Endothelial cell of umbilical vein (primary cell): ENCODE results near the gene L3MBTL4. TPM values are rescaled to one million over a fixed set of nuclear protein-coding genes. Genes with fewer than 3 reads are reported as not detected.

ENCODE experiments used
- BruUV-seq: library from RNA; stranded (reverse); fragments of 400-500 nt; replicated peaks from 2 replicates; lab custom pipeline; 2021; lab: Mats Ljungman, UMichigan
- CTCF ChIA-PET: fragments of 300-600, 350-600 bp; sonication (Branson Sonifier 250); formaldehyde crosslinking; loops from one replicate; lab custom pipeline; 2021; ENCODE audit warnings: antibody characterized with exemption, inconsistent platforms; lab: Charles Lee
- POLR2A ChIA-PET: fragments of 300-600, 350-600 bp; sonication (Branson Sonifier 250); formaldehyde crosslinking; loops from one replicate; lab custom pipeline; 2021; ENCODE audit warnings: antibody characterized with exemption, inconsistent platforms; lab: Charles Lee
- DNase-seq: peaks from one replicate; pipeline ENCODE4 v3.0.0-alpha.2; 2011; ENCODE audit warnings: low read depth, low spot score
- FAIRE-seq: peaks from 2 replicates; lab custom pipeline; 2011; peaks lifted over from hg19 to GRCh38; lab: Jason Lieb, UNC
- H2AFZ ChIP-seq: 2 replicates; pipeline ENCODE4 v1.6.0; 2012; ENCODE audit warnings: low read depth, low read length, control low read depth, inconsistent platforms
- H3K27ac ChIP-seq: 2 replicates; pipeline ENCODE4 v1.5.1; 2011; ENCODE audit warnings: low read depth, mild to moderate bottlenecking, control low read depth, low read length, moderate library complexity; ENCODE audit not compliant: insufficient read depth
- H3K27me3 ChIP-seq, 2 experiments: 2 replicates each; pipeline versions ENCODE4 v1.6.0 to v1.6.1; 2011; ENCODE audit warnings: low read length in 2 of 2, mixed read lengths in 1 of 2; ENCODE audit not compliant: control insufficient read depth in 2 of 2, insufficient read depth in 2 of 2
- H3K36me3 ChIP-seq, 2 experiments: 2 replicates in 1 of 2; 3 replicates in 1 of 2; pipeline ENCODE4 v1.5.1; 2011; ENCODE audit warnings: low read length in 2 of 2, mild to moderate bottlenecking in 1 of 2, moderate library complexity in 1 of 2; ENCODE audit not compliant: control insufficient read depth in 2 of 2, insufficient read depth in 2 of 2; ENCODE audit errors: extremely low read depth in 1 of 2
- H3K4me1 ChIP-seq: 3 replicates; pipeline ENCODE4 v1.5.1; 2011; ENCODE audit warnings: mild to moderate bottlenecking, low read length; ENCODE audit not compliant: control insufficient read depth, insufficient read depth; ENCODE audit errors: extremely low read depth
- H3K4me2 ChIP-seq: 2 replicates; pipeline ENCODE4 v1.6.1; 2011; ENCODE audit warnings: low read length, control low read depth, mixed read lengths; ENCODE audit not compliant: insufficient read depth
- H3K4me3 ChIP-seq, 3 experiments: fragments of 200-600 bp in 1 of 3; sonication (generic), shearing (Covaris generic) in 1 of 3; replicated peaks in 1 of 3; 2 replicates each; pipeline ENCODE4 v1.5.1; 2011 to 2016; ENCODE audit warnings: control low read depth in 3 of 3, low read length in 3 of 3, mild to moderate bottlenecking in 2 of 3, inconsistent platforms in 1 of 3, low read depth in 1 of 3, moderate library complexity in 1 of 3; ENCODE audit not compliant: insufficient read depth in 1 of 3
- H3K79me2 ChIP-seq: 2 replicates; pipeline ENCODE4 v1.6.0; 2012; ENCODE audit warnings: low read length, inconsistent platforms; ENCODE audit not compliant: control insufficient read depth, insufficient read depth
- H3K9ac ChIP-seq: replicated peaks from 2 replicates; pipeline ENCODE3; 2011; ENCODE audit warnings: low read length, control low read depth; ENCODE audit not compliant: insufficient read depth; ENCODE audit errors: extremely low read depth
- H3K9me1 ChIP-seq: replicated peaks from 3 replicates; pipeline ENCODE4 v1.6.0; 2011; ENCODE audit warnings: mild to moderate bottlenecking, low read length; ENCODE audit not compliant: control insufficient read depth, insufficient read depth; ENCODE audit errors: extremely low read depth
- H3K9me3 ChIP-seq: replicated peaks from 2 replicates; pipeline ENCODE4 v1.5.1; 2012; ENCODE audit warnings: low read length, inconsistent platforms; ENCODE audit not compliant: control insufficient read depth, insufficient read depth
- H4K20me1 ChIP-seq: replicated peaks from 2 replicates; pipeline ENCODE3; 2011; ENCODE audit warnings: mild to moderate bottlenecking, low read length; ENCODE audit not compliant: control insufficient read depth, insufficient read depth; ENCODE audit errors: extremely low read depth
- EZH2 ChIP-seq: IDR thresholded peaks from 2 replicates; pipeline ENCODE4 v1.6.1; 2012; ENCODE audit warnings: borderline replicate concordance, low read depth, mild to moderate bottlenecking, moderate library complexity, low read length, inconsistent platforms; ENCODE audit not compliant: severe bottlenecking
- FOS ChIP-seq: IDR thresholded peaks from 2 replicates; pipeline ENCODE4 v1.6.1; 2011; ENCODE audit warnings: mild to moderate bottlenecking, low read length, moderate library complexity, borderline replicate concordance; ENCODE audit not compliant: insufficient read depth
- GATA2 ChIP-seq: IDR thresholded peaks from 2 replicates; pipeline ENCODE4 v1.7.0; 2011; ENCODE audit warnings: low read depth, mild to moderate bottlenecking, moderate library complexity, mixed read lengths, low read length; ENCODE audit not compliant: insufficient read length, insufficient read depth
- JUN ChIP-seq: IDR thresholded peaks from 2 replicates; pipeline ENCODE4 v1.6.1; 2011; ENCODE audit warnings: borderline replicate concordance, low read depth; ENCODE audit not compliant: insufficient read length, insufficient read depth
- MYC ChIP-seq: IDR thresholded peaks from one replicate; pipeline ENCODE4 v1.6.1; 2011; ENCODE audit warnings: mild to moderate bottlenecking, low read depth, low read length
- POLR2A ChIP-seq: IDR thresholded peaks from 2 replicates; pipeline ENCODE4 v1.6.1; 2012; ENCODE audit warnings: low read depth, mild to moderate bottlenecking, control low read depth, low read length
- POLR2AphosphoS5 ChIP-seq: IDR thresholded peaks from 2 replicates; pipeline ENCODE4 v1.6.1; 2012; ENCODE audit warnings: low read depth, mild to moderate bottlenecking, control low read depth, low read length, moderate library complexity; ENCODE audit not compliant: insufficient read depth
- dilution Hi-C: fragments of 300-500 bp; cut with MboI; formaldehyde crosslinking; loops from one replicate; pipeline ENCODE4 v1.15.0; 2019; ENCODE audit warnings: low sequenced_read_pairs; ENCODE audit not compliant: extremely low pct_ligation_motif_present
- intact Hi-C: fragments of 100-400 bp; cut with micrococcal nuclease; formaldehyde crosslinking; loops from one replicate; pipeline ENCODE4 v1.10.0; 2022
- polyA plus RNA-seq, 4 experiments: library from polyadenylated mRNA; depleted of rRNA in 3 of 4; stranded (reverse) in 3 of 4; unstranded in 1 of 4; fragments of >200 nt; gene quantifications; 2 replicates each; pipeline versions ENCODE4 v1.2.1 to v1.2.3, GENCODE V29; 2011 to 2012; ENCODE audit warnings: missing spikeins in 1 of 4
- total RNA-seq: library from RNA; stranded (reverse); gene quantifications from 2 replicates; pipeline ENCODE4 v1.2.3, GENCODE V29; 2021
- TF ChIP-seq, protein P1 (sequence below): IDR thresholded peaks from 2 replicates; pipeline ENCODE4 v1.6.1; 2011; ENCODE audit not compliant: insufficient read depth, insufficient read length
- TF ChIP-seq, protein P2 (sequence below), 2 donors: IDR thresholded peaks; 1 replicate in 1 of 2; 2 replicates in 1 of 2; pipeline ENCODE4 v1.5.1; 2011; ENCODE audit warnings: low read length in 2 of 2, mild to moderate bottlenecking in 2 of 2, moderate library complexity in 2 of 2, control low read depth in 1 of 2, inconsistent platforms in 1 of 2, low read depth in 1 of 2; ENCODE audit not compliant: insufficient read depth in 1 of 2; ENCODE audit errors: extremely low read depth in 1 of 2

Gene L3MBTL4
- total and polyA plus RNA-seq, 2 donors (not counting 3 experiments of a cell fraction or from before 2014, with no cell fraction given) = 0.80 TPM; not detected in 1

- Histone ChIP-seq H4K20me1 (no peaks in the 10 kb centered on the region), H3K27me3 (no peaks in the 10 kb centered on the region), H2AFZ (no peak overlapping the region), H3K9me1 (no peaks in the 10 kb centered on the region), H3K9me3 (no peaks in the 10 kb centered on the region), H3K9ac (no peak overlapping the region), H3K27ac (no peak overlapping the region), H3K4me1 (no peaks in the 10 kb centered on the region), H3K36me3 (no peaks in the 10 kb centered on the region), H3K4me3 (no peak overlapping the region), H3K79me2 (no peaks in the 10 kb centered on the region), H3K4me2 (no peak overlapping the region)
- no peak for DNase-seq
- intact Hi-C loops = no loop called here
- no peak for TF ChIP-seq EZH2
- no peak for TF ChIP-seq MYC
- no peak for TF ChIP-seq POLR2AphosphoS5
- TF ChIP-seq, protein P1, sequence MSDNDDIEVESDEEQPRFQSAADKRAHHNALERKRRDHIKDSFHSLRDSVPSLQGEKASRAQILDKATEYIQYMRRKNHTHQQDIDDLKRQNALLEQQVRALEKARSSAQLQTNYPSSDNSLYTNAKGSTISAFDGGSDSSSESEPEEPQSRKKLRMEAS = no peak
- TF ChIP-seq FOS = no peak
- no peak for TF ChIP-seq POLR2A
- no peak for TF ChIP-seq JUN
- TF ChIP-seq GATA2 = no peak
- TF ChIP-seq, protein P2, sequence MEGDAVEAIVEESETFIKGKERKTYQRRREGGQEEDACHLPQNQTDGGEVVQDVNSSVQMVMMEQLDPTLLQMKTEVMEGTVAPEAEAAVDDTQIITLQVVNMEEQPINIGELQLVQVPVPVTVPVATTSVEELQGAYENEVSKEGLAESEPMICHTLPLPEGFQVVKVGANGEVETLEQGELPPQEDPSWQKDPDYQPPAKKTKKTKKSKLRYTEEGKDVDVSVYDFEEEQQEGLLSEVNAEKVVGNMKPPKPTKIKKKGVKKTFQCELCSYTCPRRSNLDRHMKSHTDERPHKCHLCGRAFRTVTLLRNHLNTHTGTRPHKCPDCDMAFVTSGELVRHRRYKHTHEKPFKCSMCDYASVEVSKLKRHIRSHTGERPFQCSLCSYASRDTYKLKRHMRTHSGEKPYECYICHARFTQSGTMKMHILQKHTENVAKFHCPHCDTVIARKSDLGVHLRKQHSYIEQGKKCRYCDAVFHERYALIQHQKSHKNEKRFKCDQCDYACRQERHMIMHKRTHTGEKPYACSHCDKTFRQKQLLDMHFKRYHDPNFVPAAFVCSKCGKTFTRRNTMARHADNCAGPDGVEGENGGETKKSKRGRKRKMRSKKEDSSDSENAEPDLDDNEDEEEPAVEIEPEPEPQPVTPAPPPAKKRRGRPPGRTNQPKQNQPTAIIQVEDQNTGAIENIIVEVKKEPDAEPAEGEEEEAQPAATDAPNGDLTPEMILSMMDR (IDR thresholded peaks at IDR 0.05; ENCODE audit: extremely low read depth in 1 of 2, insufficient read depth in 1 of 2, low read depth in 1 of 2, low read length in 2 of 2) = no peak
- dilution Hi-C loops = no loop called here
- no peak for FAIRE-seq
- ChIA-PET CTCF (interaction anchor here (0.6 to 0.7 kb wide), 2 partner anchors 12 to 15 kb away, joined by 3 read pairs; no protein-coding TSS in a partner anchor), POLR2A (no interaction called here)
- BruUV-seq = no TSS peak
Observed at GRCh38 chr18:6044773-6045172, 369.9 kb downstream of the L3MBTL4 start.
